ENCODE data around the gene FXYD7. TPM values are rescaled to one million over a fixed set of nuclear protein-coding genes. Genes with fewer than 3 reads are reported as not detected.

Gene FXYD7
- total and polyA plus RNA-seq, 2 of the 13 experiments (the other 11 are each of a cell fraction or from before 2014, with no cell fraction given), result 0.55 TPM; not detected in 1

GRCh38 chr19:35136977-35137702 lies 5.9 kb upstream of the FXYD7 start (continued):
- TF ChIP-seq ASH2L (IDR thresholded peaks at IDR 0.05; ENCODE audit: insufficient read length, low read depth, low read length), result no peak
- no peak for TF ChIP-seq GZF1 (CRISPR knock-in tag; IDR thresholded peaks at IDR 0.05)
- TF ChIP-seq PAX8 (CRISPR knock-in tag; IDR thresholded peaks at IDR 0.05; ENCODE audit: borderline replicate concordance), result no peak
- TF ChIP-seq SP4 (CRISPR knock-in tag; IDR thresholded peaks at IDR 0.05), result no peak
- no peak for TF ChIP-seq ZKSCAN8 (CRISPR knock-in tag; IDR thresholded peaks at IDR 0.05; ENCODE audit: borderline replicate concordance)
- peak; percentile 61 for TF ChIP-seq ZNF607 (CRISPR knock-in tag; IDR thresholded peaks at IDR 0.05; ENCODE audit: borderline replicate concordance)
- TF ChIP-seq ZSCAN29 (CRISPR knock-in tag; conservative IDR thresholded peaks at IDR 0.05), result no peak
- no peak for TF ChIP-seq EEA1 (CRISPR knock-in tag; IDR thresholded peaks at IDR 0.05; ENCODE audit: borderline replicate concordance)
- TF ChIP-seq ZNF564 (CRISPR knock-in tag; IDR thresholded peaks at IDR 0.05), result no peak
- no peak for TF ChIP-seq RAD51 (IDR thresholded peaks at IDR 0.05; ENCODE audit: borderline replicate concordance)
- no peak for TF ChIP-seq SP2 (CRISPR knock-in tag; IDR thresholded peaks at IDR 0.05)
- no peak for TF ChIP-seq IRF1 (CRISPR knock-in tag; IDR thresholded peaks at IDR 0.05; ENCODE audit: low read depth)
- TF ChIP-seq RNF219 (CRISPR knock-in tag; IDR thresholded peaks at IDR 0.05), result no peak
- no peak for TF ChIP-seq NFKBIZ (CRISPR knock-in tag; IDR thresholded peaks at IDR 0.05)
- no peak for TF ChIP-seq ZNF569 (CRISPR knock-in tag; IDR thresholded peaks at IDR 0.05; ENCODE audit: borderline replicate concordance)
- TF ChIP-seq NR2C2 (CRISPR knock-in tag; IDR thresholded peaks at IDR 0.05; ENCODE audit: borderline replicate concordance), result no peak
- no peak for TF ChIP-seq NFRKB (IDR thresholded peaks at IDR 0.05)
- TF ChIP-seq ZEB1 (IDR thresholded peaks at IDR 0.05; ENCODE audit: insufficient replicate concordance, low read depth), result no peak
- no peak for TF ChIP-seq E2F2 (CRISPR knock-in tag; IDR thresholded peaks at IDR 0.05; ENCODE audit: borderline replicate concordance)
- peak; percentile 47; the same call in 1 of the 2 replicates for TF ChIP-seq ZFX (CRISPR knock-in tag; IDR thresholded peaks at IDR 0.05; ENCODE audit: low read depth)
- TF ChIP-seq, protein P1, sequence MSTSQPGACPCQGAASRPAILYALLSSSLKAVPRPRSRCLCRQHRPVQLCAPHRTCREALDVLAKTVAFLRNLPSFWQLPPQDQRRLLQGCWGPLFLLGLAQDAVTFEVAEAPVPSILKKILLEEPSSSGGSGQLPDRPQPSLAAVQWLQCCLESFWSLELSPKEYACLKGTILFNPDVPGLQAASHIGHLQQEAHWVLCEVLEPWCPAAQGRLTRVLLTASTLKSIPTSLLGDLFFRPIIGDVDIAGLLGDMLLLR (CRISPR knock-in tag; IDR thresholded peaks at IDR 0.05), result no peak
- TF ChIP-seq GTF3A (CRISPR knock-in tag; conservative IDR thresholded peaks at IDR 0.05), result no peak
- TF ChIP-seq ZNF660 (CRISPR knock-in tag; IDR thresholded peaks at IDR 0.05; ENCODE audit: borderline replicate concordance, low read depth), result no peak
- TF ChIP-seq PAWR (CRISPR knock-in tag; IDR thresholded peaks at IDR 0.05; ENCODE audit: borderline replicate concordance), result no peak
- no peak for TF ChIP-seq NFE2L1 (CRISPR knock-in tag; IDR thresholded peaks at IDR 0.05; ENCODE audit: borderline replicate concordance)
- peak; percentile 38; the same call in 1 of the 2 replicates for TF ChIP-seq ERF (CRISPR knock-in tag; IDR thresholded peaks at IDR 0.05)
- TF ChIP-seq ZNF557 (CRISPR knock-in tag; IDR thresholded peaks at IDR 0.05), result no peak

All from HepG2 (cell line).